Tibial artery (tissue), 4 donors: ENCODE measurements around the gene EVI5L.

Source experiments
- DNase-seq, 2 donors: peaks; one replicate each; pipeline ENCODE4 v3.0.0-alpha.2; 2019
- H3K27ac ChIP-seq, 2 donors: fragments of 200-600 bp; sonication (generic) in 1 of 2; 1 replicate in 1 of 2; 2 replicates in 1 of 2; pipeline ENCODE4 v1.5.1; 2018 to 2019; ENCODE audit warnings: mild to moderate bottlenecking in 1 of 2
- H3K27me3 ChIP-seq, 2 donors: fragments of 200-600 bp; sonication (generic) in 1 of 2; one replicate each; pipeline versions ENCODE4 v1.5.1 to v1.6.0; 2016 to 2019
- H3K36me3 ChIP-seq, 3 donors: fragments of 200-600 bp; sonication (generic) in 2 of 3; one replicate each; pipeline ENCODE4 v1.5.1; 2016 to 2019; ENCODE audit warnings: mild to moderate bottlenecking in 2 of 3
- H3K4me1 ChIP-seq, 4 donors: fragments of 200-600 bp; sonication (generic) in 2 of 4; 1 replicate in 3 of 4; 2 replicates in 1 of 4; pipeline ENCODE4 v1.5.1; 2016 to 2019
- H3K4me3 ChIP-seq, 2 donors: fragments of 200-600 bp; sonication (generic) in 1 of 2; 1 replicate in 1 of 2; 2 replicates in 1 of 2; pipeline ENCODE4 v1.5.1; 2018 to 2019; ENCODE audit warnings: mild to moderate bottlenecking in 2 of 2
- H3K9me3 ChIP-seq, 3 donors: fragments of 200-600 bp; sonication (generic) in 1 of 3; one replicate each; pipeline ENCODE4 v1.5.1; 2016 to 2019
- intact Hi-C: fragments of 100-400 bp; cut with DNase I; formaldehyde crosslinking; loops from one replicate; pipeline ENCODE4 v1.15.0; 2023; ENCODE audit warnings: low total_unique reads
- TF ChIP-seq, protein P1 (sequence below), 2 experiments: fragments of 200-600 bp in 1 of 2; fragments of 450-650 bp in 1 of 2; IDR thresholded peaks; one replicate each; pipeline ENCODE4 v1.5.1; 2017 to 2019; ENCODE audit warnings: antibody characterized with exemption in 2 of 2, mild to moderate bottlenecking in 1 of 2, moderate library complexity in 1 of 2

Gene EVI5L

DNA sequence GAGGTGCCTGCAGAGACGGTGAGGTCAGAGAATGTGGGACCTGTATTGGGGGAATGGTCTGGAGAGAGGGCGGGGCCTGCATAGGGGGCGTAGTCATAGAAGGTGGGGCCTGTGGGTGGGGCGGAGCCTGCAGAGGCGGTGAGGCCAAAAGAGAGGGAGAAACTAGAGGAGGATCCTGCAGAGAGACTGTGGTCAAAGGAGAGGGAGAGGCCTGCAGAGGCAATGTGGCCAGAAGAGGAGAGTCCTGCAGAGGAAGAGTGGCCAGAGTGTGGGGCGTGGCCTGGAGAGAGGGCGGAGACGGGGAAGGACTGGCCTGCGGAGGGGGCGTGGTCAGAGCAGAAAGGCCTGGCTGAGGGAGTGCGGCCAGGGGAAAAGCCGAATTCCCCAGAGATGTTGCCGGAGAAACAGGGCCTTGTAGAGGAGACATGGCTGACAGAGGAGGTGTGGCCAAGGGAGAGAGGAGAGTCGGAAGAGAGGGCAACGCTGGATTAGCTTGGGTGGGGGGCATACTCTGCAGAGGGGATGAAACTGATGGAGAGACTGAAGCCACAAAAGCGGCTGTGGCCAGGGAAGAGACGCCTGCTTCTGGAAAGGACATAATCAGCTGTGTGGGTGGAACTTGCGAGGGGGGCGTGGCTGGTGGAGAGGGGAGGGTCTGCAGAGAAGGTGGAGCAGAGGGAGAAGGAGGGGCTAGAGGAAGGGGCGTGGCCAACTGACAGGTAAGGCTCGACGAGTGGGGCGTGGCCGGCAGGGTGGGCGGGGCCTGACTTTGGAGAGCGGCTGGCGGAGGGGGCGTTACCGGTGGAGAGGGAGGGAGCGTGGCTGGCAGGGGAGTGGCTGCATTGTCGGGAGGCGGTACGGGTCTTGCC, 41.7 kb downstream of the EVI5L start:
- no peak overlapping the region for H3K27ac ChIP-seq
- no peaks in the 10 kb centered on the region for H3K9me3 ChIP-seq
- peaks cover 0 to 63% (median 44%) of the 10 kb centered on the region in 4 donors for H3K4me1 ChIP-seq
- DNase-seq = peak; percentile 85 to 91
- H3K4me3 ChIP-seq = peak overlapping the region; percentile 7 to 33
- intact Hi-C loops = no loop called here
- TF ChIP-seq, protein P1, sequence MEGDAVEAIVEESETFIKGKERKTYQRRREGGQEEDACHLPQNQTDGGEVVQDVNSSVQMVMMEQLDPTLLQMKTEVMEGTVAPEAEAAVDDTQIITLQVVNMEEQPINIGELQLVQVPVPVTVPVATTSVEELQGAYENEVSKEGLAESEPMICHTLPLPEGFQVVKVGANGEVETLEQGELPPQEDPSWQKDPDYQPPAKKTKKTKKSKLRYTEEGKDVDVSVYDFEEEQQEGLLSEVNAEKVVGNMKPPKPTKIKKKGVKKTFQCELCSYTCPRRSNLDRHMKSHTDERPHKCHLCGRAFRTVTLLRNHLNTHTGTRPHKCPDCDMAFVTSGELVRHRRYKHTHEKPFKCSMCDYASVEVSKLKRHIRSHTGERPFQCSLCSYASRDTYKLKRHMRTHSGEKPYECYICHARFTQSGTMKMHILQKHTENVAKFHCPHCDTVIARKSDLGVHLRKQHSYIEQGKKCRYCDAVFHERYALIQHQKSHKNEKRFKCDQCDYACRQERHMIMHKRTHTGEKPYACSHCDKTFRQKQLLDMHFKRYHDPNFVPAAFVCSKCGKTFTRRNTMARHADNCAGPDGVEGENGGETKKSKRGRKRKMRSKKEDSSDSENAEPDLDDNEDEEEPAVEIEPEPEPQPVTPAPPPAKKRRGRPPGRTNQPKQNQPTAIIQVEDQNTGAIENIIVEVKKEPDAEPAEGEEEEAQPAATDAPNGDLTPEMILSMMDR (IDR thresholded peaks at IDR 0.05) = no peak
- peaks cover 0 to 50% of the 10 kb centered on the region in 2 donors for H3K27me3 ChIP-seq
- H3K36me3 ChIP-seq = no peaks in the 10 kb centered on the region

DNA sequence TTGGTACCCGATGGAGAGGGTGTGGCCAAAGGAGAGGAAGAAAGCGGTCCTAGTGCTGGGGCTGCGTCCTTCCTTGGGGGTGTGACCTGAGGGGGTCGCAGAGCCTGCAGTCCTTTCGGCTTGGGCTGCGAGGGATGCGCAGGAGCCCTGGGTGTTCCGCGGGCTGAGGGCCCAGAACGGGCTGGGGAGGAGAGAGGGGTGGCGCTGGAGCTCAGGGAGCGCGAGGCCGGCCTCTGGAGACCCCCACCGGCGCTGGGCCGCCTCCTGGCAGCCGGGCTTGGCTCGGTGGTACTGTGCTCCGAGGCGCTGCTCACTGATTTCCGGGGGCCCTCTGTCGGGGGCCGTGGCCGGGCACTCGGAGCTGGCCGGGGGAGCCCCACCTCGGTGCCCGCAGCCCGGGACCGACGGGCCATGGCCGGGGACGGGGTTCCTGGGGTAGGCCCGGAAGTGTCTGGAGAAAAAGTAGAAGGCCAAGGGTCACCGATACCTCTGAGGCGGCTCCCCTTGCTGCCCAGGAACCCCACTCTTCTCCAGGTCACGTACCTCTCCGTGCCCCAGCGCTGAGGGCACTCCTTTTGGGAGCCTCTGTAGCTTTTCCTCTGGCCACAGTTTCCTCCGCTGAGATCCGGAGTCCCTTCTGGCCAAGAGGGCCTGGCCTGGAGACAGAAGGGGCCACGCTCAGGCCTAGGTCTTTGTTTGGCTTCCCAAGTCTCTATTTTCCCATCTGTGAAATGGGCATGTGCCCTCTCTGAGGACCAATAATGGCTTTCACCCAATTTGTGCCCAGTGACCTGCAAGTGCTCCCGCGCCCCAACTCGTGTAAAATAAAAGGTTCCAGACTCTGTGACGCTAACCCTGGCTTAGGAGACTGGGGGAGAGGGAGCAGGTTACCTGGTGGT, 42.5 kb downstream of the EVI5L start:
- H3K4me1 ChIP-seq = peaks cover 0 to 63% (median 44%) of the 10 kb centered on the region in 4 donors
- H3K36me3 ChIP-seq = no peaks in the 10 kb centered on the region
- no peaks in the 10 kb centered on the region for H3K9me3 ChIP-seq
- no peak overlapping the region for H3K27ac ChIP-seq
- intact Hi-C loops = no loop called here
- DNase-seq = no peak
- H3K27me3 ChIP-seq = peaks cover 0 to 42% of the 10 kb centered on the region in 2 donors
- TF ChIP-seq, protein P1 (IDR thresholded peaks at IDR 0.05) = no peak
- H3K4me3 ChIP-seq = peak overlapping the region in 1 of 2 donors; percentile 7

DNA sequence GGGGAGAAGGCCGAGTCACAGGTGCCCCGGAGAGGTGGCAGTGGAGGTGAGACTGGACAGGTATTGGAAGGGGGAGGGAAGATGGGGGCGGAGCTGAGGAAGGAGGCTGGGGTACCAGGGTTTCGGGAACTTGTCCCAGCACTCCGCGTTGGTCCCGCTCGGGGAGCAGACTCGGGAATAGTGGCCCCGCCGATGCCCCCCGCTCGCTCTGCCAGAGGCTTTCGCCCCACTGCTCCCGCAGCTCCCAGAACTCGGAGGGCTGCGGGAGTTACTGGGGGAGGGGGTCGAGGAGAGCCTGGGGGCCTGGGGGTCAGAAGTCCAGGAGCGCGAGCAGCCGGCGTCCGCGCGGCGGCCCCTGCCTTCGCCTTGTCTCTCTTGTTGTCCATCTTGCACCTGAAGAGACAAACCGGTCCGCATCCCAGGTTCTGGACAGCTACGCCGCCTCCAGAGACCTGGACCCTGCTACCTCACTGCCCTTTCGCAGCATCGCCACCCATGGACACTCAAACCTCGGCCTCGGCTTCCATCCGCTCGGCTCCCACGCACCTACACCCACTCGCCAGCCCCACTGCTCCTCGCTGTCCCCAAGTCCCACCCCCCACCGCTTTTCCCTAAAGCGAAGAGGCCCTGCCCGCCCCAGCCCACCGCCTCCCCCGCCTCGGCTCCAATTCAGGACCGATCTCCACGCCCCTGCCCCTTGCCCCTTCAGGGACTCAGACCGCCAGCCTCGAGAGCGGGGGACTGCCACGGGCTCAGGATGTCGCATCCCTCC, 43.5 kb downstream of the EVI5L start:
- H3K4me3 ChIP-seq = peak overlapping the region in 1 of 2 donors; percentile 30
- no peaks in the 10 kb centered on the region for H3K36me3 ChIP-seq
- no peaks in the 10 kb centered on the region for H3K9me3 ChIP-seq
- peaks cover 0 to 59% (median 40%) of the 10 kb centered on the region in 4 donors for H3K4me1 ChIP-seq
- H3K27ac ChIP-seq = no peak overlapping the region
- DNase-seq = no peak
- intact Hi-C loops = no loop called here
- H3K27me3 ChIP-seq = peaks cover 0 to 38% of the 10 kb centered on the region in 2 donors
- TF ChIP-seq, protein P1 (IDR thresholded peaks at IDR 0.05) = no peak

- Histone ChIP-seq H3K4me3 (peak within 1 kb of the TSS in 1 of 2 donors; percentile 30), H3K27me3 (peaks cover 0 to 45% of the 10 kb centered on the region in 2 donors), H3K36me3 (no peaks in the 10 kb centered on the region), H3K9me3 (no peaks in the 10 kb centered on the region), H3K27ac (no peak within 1 kb of the TSS), H3K4me1 (peaks cover 0 to 51% (median 32%) of the 10 kb centered on the region in 4 donors)
- no peak for DNase-seq
- intact Hi-C loops = no loop called here
- TF ChIP-seq, protein P1 (IDR thresholded peaks at IDR 0.05) = no peak
These were observed 44.3 kb downstream of the EVI5L start, which contains the start of gene PRR36 for GRCh38 chr19:7874076-7874896. TSS of gene PRR36 (minus strand) at chr19:7874390. CDS start at chr19:7873689, 701 bp downstream.
